ENCODE data around the gene TSPO2.

- TF ChIP-seq, protein P1, sequence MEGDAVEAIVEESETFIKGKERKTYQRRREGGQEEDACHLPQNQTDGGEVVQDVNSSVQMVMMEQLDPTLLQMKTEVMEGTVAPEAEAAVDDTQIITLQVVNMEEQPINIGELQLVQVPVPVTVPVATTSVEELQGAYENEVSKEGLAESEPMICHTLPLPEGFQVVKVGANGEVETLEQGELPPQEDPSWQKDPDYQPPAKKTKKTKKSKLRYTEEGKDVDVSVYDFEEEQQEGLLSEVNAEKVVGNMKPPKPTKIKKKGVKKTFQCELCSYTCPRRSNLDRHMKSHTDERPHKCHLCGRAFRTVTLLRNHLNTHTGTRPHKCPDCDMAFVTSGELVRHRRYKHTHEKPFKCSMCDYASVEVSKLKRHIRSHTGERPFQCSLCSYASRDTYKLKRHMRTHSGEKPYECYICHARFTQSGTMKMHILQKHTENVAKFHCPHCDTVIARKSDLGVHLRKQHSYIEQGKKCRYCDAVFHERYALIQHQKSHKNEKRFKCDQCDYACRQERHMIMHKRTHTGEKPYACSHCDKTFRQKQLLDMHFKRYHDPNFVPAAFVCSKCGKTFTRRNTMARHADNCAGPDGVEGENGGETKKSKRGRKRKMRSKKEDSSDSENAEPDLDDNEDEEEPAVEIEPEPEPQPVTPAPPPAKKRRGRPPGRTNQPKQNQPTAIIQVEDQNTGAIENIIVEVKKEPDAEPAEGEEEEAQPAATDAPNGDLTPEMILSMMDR (conservative IDR thresholded peaks at IDR 0.05): no peak
- no peak for TF ChIP-seq EZH2 (IDR thresholded peaks at IDR 0.05; ENCODE audit: low read depth)
Observed at GRCh38 chr6:40996591-40997233, 45.6 kb upstream of the TSPO2 start.

All from PC-9 (cell line).